Stimulated activated CD4-positive, alpha-beta T cell treated with anti-CD3 and anti-CD28 coated beads, Interleukin-4, amount 100 ng/mL, for 4 hours (primary cell): ENCODE data around the gene RAP1GDS1.
"Not testable (repeated sequence)": the region's sequence is repeated elsewhere in the genome, so short reads cannot be mapped to it uniquely, and the experiment has no call there.

Experiments used
- DNase-seq, 2 experiments: peaks; one replicate each; pipeline ENCODE4 v3.0.0-alpha.2; 2020

RAP1GDS1 gene

GRCh38 chr4:98446499-98447375 is 185.6 kb downstream of the RAP1GDS1 start:
- DNase-seq, result peak; percentile 30 to 64

GRCh38 chr4:98447648-98448047 is 186.5 kb downstream of the RAP1GDS1 start:
- DNase-seq, result no peak

- DNase-seq, result no peak
Measured at GRCh38 chr4:98448908-98449307, 187.7 kb downstream of the RAP1GDS1 start.

GRCh38 chr4:98452091-98452490 is 190.9 kb downstream of the RAP1GDS1 start:
- no peak for DNase-seq

GRCh38 chr4:98457422-98457821 is 196.2 kb downstream of the RAP1GDS1 start:
- not testable (repeated sequence) for DNase-seq

GRCh38 chr4:98461121-98461865 is 200.1 kb downstream of the RAP1GDS1 start:
- DNase-seq, result not testable (repeated sequence)

GRCh38 chr4:98462487-98462886 is 201.3 kb downstream of the RAP1GDS1 start:
- DNase-seq, result no peak

- no peak for DNase-seq
Measured at GRCh38 chr4:98466868-98467599, 205.8 kb downstream of the RAP1GDS1 start.

- DNase-seq, result peak; percentile 50 to 78
Measured at GRCh38 chr4:98467627-98468072, 206.5 kb downstream of the RAP1GDS1 start.

- no peak for DNase-seq
Measured at GRCh38 chr4:98468709-98469108, 207.5 kb downstream of the RAP1GDS1 start.

GRCh38 chr4:98469771-98470170 is 208.6 kb downstream of the RAP1GDS1 start:
- DNase-seq, result no peak

- no peak for DNase-seq
Measured at GRCh38 chr4:98470366-98470765, 209.2 kb downstream of the RAP1GDS1 start.

GRCh38 chr4:98470831-98471230 is 209.6 kb downstream of the RAP1GDS1 start:
- DNase-seq, result no peak

GRCh38 chr4:98473046-98473445 is 211.9 kb downstream of the RAP1GDS1 start:
- DNase-seq, result no peak

GRCh38 chr4:98474408-98474844 is 213.2 kb downstream of the RAP1GDS1 start:
- no peak for DNase-seq

GRCh38 chr4:98476891-98477290 is 215.7 kb downstream of the RAP1GDS1 start:
- no peak for DNase-seq

- DNase-seq, result not testable (repeated sequence)
Measured at GRCh38 chr4:98479590-98479989, 218.4 kb downstream of the RAP1GDS1 start.

- no peak for DNase-seq
Measured at GRCh38 chr4:98480535-98480934, 219.4 kb downstream of the RAP1GDS1 start.

- no peak for DNase-seq
Measured at GRCh38 chr4:98481167-98481566, 220.0 kb downstream of the RAP1GDS1 start.

GRCh38 chr4:98482503-98482846 is 221.3 kb downstream of the RAP1GDS1 start:
- DNase-seq, result no peak

- DNase-seq, result peak; percentile 20 to 50
Measured at GRCh38 chr4:98482847-98483806, 221.9 kb downstream of the RAP1GDS1 start.

GRCh38 chr4:98484031-98484430 is 222.8 kb downstream of the RAP1GDS1 start:
- DNase-seq, result no peak
